Fibroblast of lung (primary cell): ENCODE results near the gene CTNNBIP1.

Source experiments
- EZH2 ChIP-seq: IDR thresholded peaks from 2 replicates; pipeline ENCODE4 v1.5.1; 2012; ENCODE audit warnings: low read length, control low read depth, mild to moderate bottlenecking; ENCODE audit errors: missing control alignments
- TF ChIP-seq, protein P1 (sequence below), 2 donors: IDR thresholded peaks in 1 of 2; conservative IDR thresholded peaks in 1 of 2; 1 replicate in 1 of 2; 2 replicates in 1 of 2; pipeline ENCODE4 v1.5.1; 2011 to 2012; ENCODE audit warnings: low read length in 2 of 2, control low read depth in 1 of 2, inconsistent platforms in 1 of 2, low read depth in 1 of 2, mild to moderate bottlenecking in 1 of 2

DNA sequence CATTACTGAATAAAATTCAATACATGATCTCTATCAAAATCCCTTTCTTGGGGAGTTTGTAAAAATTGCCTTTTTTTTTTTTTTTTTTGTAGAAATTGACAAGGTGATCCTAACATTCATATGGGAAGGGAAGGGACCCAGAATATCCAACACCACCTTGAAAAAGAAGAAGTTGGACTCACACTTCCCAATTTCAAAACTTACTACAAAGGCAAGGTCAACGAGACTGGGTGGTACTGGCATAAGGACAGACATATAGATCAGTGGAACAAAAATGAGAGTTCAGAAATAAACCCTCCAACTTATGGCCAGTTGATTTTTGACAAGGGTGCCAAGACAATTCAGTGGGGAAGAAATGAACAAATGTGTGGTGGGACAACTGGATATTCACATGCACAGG, 54.9 kb downstream of the CTNNBIP1 start:
- TF ChIP-seq, protein P1, sequence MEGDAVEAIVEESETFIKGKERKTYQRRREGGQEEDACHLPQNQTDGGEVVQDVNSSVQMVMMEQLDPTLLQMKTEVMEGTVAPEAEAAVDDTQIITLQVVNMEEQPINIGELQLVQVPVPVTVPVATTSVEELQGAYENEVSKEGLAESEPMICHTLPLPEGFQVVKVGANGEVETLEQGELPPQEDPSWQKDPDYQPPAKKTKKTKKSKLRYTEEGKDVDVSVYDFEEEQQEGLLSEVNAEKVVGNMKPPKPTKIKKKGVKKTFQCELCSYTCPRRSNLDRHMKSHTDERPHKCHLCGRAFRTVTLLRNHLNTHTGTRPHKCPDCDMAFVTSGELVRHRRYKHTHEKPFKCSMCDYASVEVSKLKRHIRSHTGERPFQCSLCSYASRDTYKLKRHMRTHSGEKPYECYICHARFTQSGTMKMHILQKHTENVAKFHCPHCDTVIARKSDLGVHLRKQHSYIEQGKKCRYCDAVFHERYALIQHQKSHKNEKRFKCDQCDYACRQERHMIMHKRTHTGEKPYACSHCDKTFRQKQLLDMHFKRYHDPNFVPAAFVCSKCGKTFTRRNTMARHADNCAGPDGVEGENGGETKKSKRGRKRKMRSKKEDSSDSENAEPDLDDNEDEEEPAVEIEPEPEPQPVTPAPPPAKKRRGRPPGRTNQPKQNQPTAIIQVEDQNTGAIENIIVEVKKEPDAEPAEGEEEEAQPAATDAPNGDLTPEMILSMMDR (conservative IDR thresholded peaks at IDR 0.05 in 1 of 2, IDR thresholded peaks at IDR 0.05 in 1 of 2; ENCODE audit: low read depth in 1 of 2, low read length in 2 of 2) = no peak
- TF ChIP-seq EZH2 = no peak
